Body of pancreas (tissue), 4 donors: ENCODE measurements around the gene BIK. TPM values are rescaled to one million over a fixed set of nuclear protein-coding genes. Genes with fewer than 3 reads are reported as not detected.

ENCODE experiments used
- ATAC-seq: fragments of 150-250 bp; one replicate; pipeline ENCODE4 v1.9.1; 2016
- DNase-seq, 4 donors: peaks; one replicate each; pipeline ENCODE4 v3.0.0-alpha.2; 2019
- H3K27ac ChIP-seq, 4 donors: fragments of 200-600 bp; sonication (generic); 1 replicate in 3 of 4; 2 replicates in 1 of 4; pipeline versions ENCODE4 v1.5.1 to v1.6.1; 2016 to 2019; ENCODE audit warnings: mild to moderate bottlenecking in 1 of 4, mixed read lengths in 1 of 4, moderate library complexity in 1 of 4
- H3K27me3 ChIP-seq, 2 donors: fragments of 200-600 bp; sonication (generic); one replicate each; pipeline ENCODE4 v1.6.0; 2016; ENCODE audit warnings: mild to moderate bottlenecking in 1 of 2
- H3K36me3 ChIP-seq, 2 donors: fragments of 200-600 bp; sonication (generic); replicated peaks in 1 of 2; 2 replicates each; pipeline ENCODE4 v1.5.1; 2016; ENCODE audit warnings: low read depth in 2 of 2; ENCODE audit not compliant: insufficient read depth in 1 of 2
- H3K4me1 ChIP-seq: fragments of 200-600 bp; sonication (generic); one replicate; pipeline ENCODE4 v1.6.0; 2016
- H3K4me3 ChIP-seq, 2 donors: fragments of 200-600 bp; sonication (generic); 1 replicate in 1 of 2; 2 replicates in 1 of 2; pipeline ENCODE4 v1.5.1; 2016 to 2019
- H3K9me3 ChIP-seq, 3 donors: fragments of 200-600 bp; sonication (generic); 1 replicate in 2 of 3; 2 replicates in 1 of 3; pipeline ENCODE4 v1.5.1; 2016
- CTCF ChIP-seq, 7 experiments: fragments of 450-650 bp in 4 of 7; fragments of 200-600 bp in 3 of 7; sonication (generic) in 3 of 7; IDR thresholded peaks; one replicate each; pipeline ENCODE4 v1.5.1; 2016 to 2019; ENCODE audit warnings: antibody characterized with exemption in 7 of 7
- POLR2A ChIP-seq, 3 donors: fragments of 450-650 bp; IDR thresholded peaks; one replicate each; pipeline ENCODE4 v1.6.1; 2016; ENCODE audit warnings: antibody characterized with exemption in 3 of 3, mild to moderate bottlenecking in 2 of 3
- WGBS, 2 donors: methylation state at CpG; one replicate each; pipeline ENCODE4 v1.1.5; 2017; 5-methylcytosine and 5-hydroxymethylcytosine counted together
- intact Hi-C: fragments of 100-400 bp; cut with DNase I; formaldehyde crosslinking; loops from one replicate; pipeline ENCODE4 v1.15.1; 2023
- total RNA-seq, 2 donors: library from RNA; depleted of rRNA; stranded (reverse); fragments of >200 nt; gene quantifications; one replicate each; pipeline ENCODE4 v1.1.0, GENCODE V29; 2016

BIK gene
- total RNA-seq, 2 donors from 2014 or later, result 1.6 to 11.5 TPM

GRCh38 chr22:43171019-43171491 lies 60.5 kb downstream of the BIK start:
- Histone ChIP-seq H3K4me1 (no peaks in the 10 kb centered on the region), H3K9me3 (no peaks in the 10 kb centered on the region), H3K27ac (no peak overlapping the region), H3K4me3 (no peak overlapping the region), H3K27me3 (no peaks in the 10 kb centered on the region), H3K36me3 (peaks cover 9 to 19% of the 10 kb centered on the region in 2 donors)
- WGBS, 2 donors, result 83 to 91% methylated on average over 9 to 14 of the region's 14 CpGs
- ATAC-seq, result no peak
- TF ChIP-seq CTCF (IDR thresholded peaks at IDR 0.05), result no peak
- no peak for TF ChIP-seq POLR2A (IDR thresholded peaks at IDR 0.05)
- intact Hi-C loops, result no loop called here
- no peak for DNase-seq

- Histone ChIP-seq H3K27ac (no peak overlapping the region), H3K36me3 (peaks cover 9 to 19% of the 10 kb centered on the region in 2 donors)
- ATAC-seq, result no peak
Observed at GRCh38 chr22:43171607-43172006, 61.1 kb downstream of the BIK start.

GRCh38 chr22:43172191-43172590 lies 61.6 kb downstream of the BIK start:
- Histone ChIP-seq H3K4me3 (no peak overlapping the region), H3K27me3 (no peaks in the 10 kb centered on the region), H3K9me3 (no peaks in the 10 kb centered on the region), H3K27ac (no peak overlapping the region), H3K36me3 (peaks cover 9 to 19% of the 10 kb centered on the region in 2 donors), H3K4me1 (no peaks in the 10 kb centered on the region)
- no peak for DNase-seq
- no peak for ATAC-seq
- intact Hi-C loops, result no loop called here
- TF ChIP-seq CTCF (IDR thresholded peaks at IDR 0.05), result no peak
- no peak for TF ChIP-seq POLR2A (IDR thresholded peaks at IDR 0.05)
- WGBS, 2 donors, result 89 to 92% methylated on average over 17 to 19 of the region's 19 CpGs

More at GRCh38 chr22:43171607-43172006, 61.1 kb downstream of the BIK start:
- Histone ChIP-seq H3K9me3 (no peaks in the 10 kb centered on the region), H3K4me3 (no peak overlapping the region), H3K4me1 (no peaks in the 10 kb centered on the region), H3K27me3 (no peaks in the 10 kb centered on the region)
- DNase-seq, result no peak
- WGBS, 2 donors, result 82 to 100% methylated on average over 2 to 12 of the region's 12 CpGs
- TF ChIP-seq CTCF (IDR thresholded peaks at IDR 0.05) (no peak), POLR2A (IDR thresholded peaks at IDR 0.05) (no peak)
- intact Hi-C loops, result no loop called here

- DNase-seq, result no peak
- Histone ChIP-seq H3K9me3 (no peaks in the 10 kb centered on the region), H3K36me3 (peaks cover 9 to 24% of the 10 kb centered on the region in 2 donors), H3K27ac (no peak overlapping the region), H3K27me3 (no peaks in the 10 kb centered on the region), H3K4me3 (no peak overlapping the region), H3K4me1 (no peaks in the 10 kb centered on the region)
- 96% methylated on average over 9 of the region's 9 CpGs; no CpG with 5 or more reads in 1 of the 2 donors for WGBS, 2 donors
- no peak for TF ChIP-seq POLR2A (IDR thresholded peaks at IDR 0.05)
- no peak for TF ChIP-seq CTCF (IDR thresholded peaks at IDR 0.05)
- intact Hi-C loops, result no loop called here
- no peak for ATAC-seq
Observed at GRCh38 chr22:43173566-43173965, 63.0 kb downstream of the BIK start.

GRCh38 chr22:43173976-43174720 lies 63.6 kb downstream of the BIK start:
- Histone ChIP-seq H3K27me3 (no peaks in the 10 kb centered on the region), H3K9me3 (no peaks in the 10 kb centered on the region), H3K27ac (no peak overlapping the region), H3K36me3 (peaks cover 9 to 28% of the 10 kb centered on the region in 2 donors), H3K4me3 (no peak overlapping the region), H3K4me1 (no peaks in the 10 kb centered on the region)
- no peak for ATAC-seq
- no peak for TF ChIP-seq POLR2A (IDR thresholded peaks at IDR 0.05)
- no peak for DNase-seq
- WGBS, 2 donors, result 77 to 93% methylated on average over 6 to 36 of the region's 39 CpGs
- intact Hi-C loops, result no loop called here
